Measurements from ENCODE around the gene SRRM3.

GRCh38 chr7:76241141-76241540 is 39.4 kb downstream of the SRRM3 start:
- TF ChIP-seq POLR2A (IDR thresholded peaks at IDR 0.05) (no peak), CTCF (IDR thresholded peaks at IDR 0.05) (no peak)

Data from tibial nerve (tissue), 3 donors.